Activated CD8-positive, alpha-beta memory T cell treated with anti-CD3 and anti-CD28 coated beads, Interleukin-2, amount 50 U/mL, for 24 hours (primary cell): ENCODE results near the gene CCDC85A.

Experiments used
- DNase-seq: peaks from one replicate; pipeline ENCODE4 v3.0.0-alpha.2; 2020; ENCODE audit errors: extremely low read depth

The CCDC85A gene

GRCh38 chr2:56239030-56239429 lies 55.2 kb downstream of the CCDC85A start:
- DNase-seq: no peak

GRCh38 chr2:56239437-56239836 lies 55.6 kb downstream of the CCDC85A start:
- DNase-seq: no peak

GRCh38 chr2:56240210-56240609 lies 56.4 kb downstream of the CCDC85A start:
- no peak for DNase-seq

GRCh38 chr2:56244506-56244905 lies 60.7 kb downstream of the CCDC85A start:
- DNase-seq: no peak

- no peak for DNase-seq
Observed at GRCh38 chr2:56244911-56245530, 61.2 kb downstream of the CCDC85A start.

- no peak for DNase-seq
Observed at GRCh38 chr2:56248965-56249742, 65.4 kb downstream of the CCDC85A start.

GRCh38 chr2:56250153-56250729 lies 66.5 kb downstream of the CCDC85A start:
- no peak for DNase-seq

- DNase-seq: no peak
Observed at GRCh38 chr2:56260415-56260814, 76.6 kb downstream of the CCDC85A start.

- no peak for DNase-seq
Observed at GRCh38 chr2:56262241-56262640, 78.5 kb downstream of the CCDC85A start.

GRCh38 chr2:56263876-56264275 lies 80.1 kb downstream of the CCDC85A start:
- no peak for DNase-seq

GRCh38 chr2:56266761-56267414 lies 83.1 kb downstream of the CCDC85A start:
- no peak for DNase-seq

- no peak for DNase-seq
Observed at GRCh38 chr2:56267415-56267788, 83.6 kb downstream of the CCDC85A start.

- no peak for DNase-seq
Observed at GRCh38 chr2:56268856-56269255, 85.1 kb downstream of the CCDC85A start.

GRCh38 chr2:56271275-56271674 lies 87.5 kb downstream of the CCDC85A start:
- DNase-seq: no peak

- DNase-seq: no peak
Observed at GRCh38 chr2:56285224-56285623, 101.4 kb downstream of the CCDC85A start.

GRCh38 chr2:56286936-56287335 lies 103.1 kb downstream of the CCDC85A start:
- no peak for DNase-seq

- DNase-seq: no peak
Observed at GRCh38 chr2:56287508-56287907, 103.7 kb downstream of the CCDC85A start.

- no peak for DNase-seq
Observed at GRCh38 chr2:56287974-56288373, 104.2 kb downstream of the CCDC85A start.

GRCh38 chr2:56288838-56289580 lies 105.2 kb downstream of the CCDC85A start:
- no peak for DNase-seq

- DNase-seq: no peak
Observed at GRCh38 chr2:56291711-56292110, 107.9 kb downstream of the CCDC85A start.

- DNase-seq: no peak
Observed at GRCh38 chr2:56292951-56293350, 109.2 kb downstream of the CCDC85A start.

GRCh38 chr2:56295666-56296065 lies 111.9 kb downstream of the CCDC85A start:
- DNase-seq: no peak
